T1000 (cell line): ENCODE data around the gene MTTP.

ENCODE experiments used
- DNase-seq: peaks from one replicate; lab custom pipeline; 2025; ENCODE audit warnings: mixed read lengths; lab: John Stamatoyannopoulos, UW

The MTTP gene

DNA sequence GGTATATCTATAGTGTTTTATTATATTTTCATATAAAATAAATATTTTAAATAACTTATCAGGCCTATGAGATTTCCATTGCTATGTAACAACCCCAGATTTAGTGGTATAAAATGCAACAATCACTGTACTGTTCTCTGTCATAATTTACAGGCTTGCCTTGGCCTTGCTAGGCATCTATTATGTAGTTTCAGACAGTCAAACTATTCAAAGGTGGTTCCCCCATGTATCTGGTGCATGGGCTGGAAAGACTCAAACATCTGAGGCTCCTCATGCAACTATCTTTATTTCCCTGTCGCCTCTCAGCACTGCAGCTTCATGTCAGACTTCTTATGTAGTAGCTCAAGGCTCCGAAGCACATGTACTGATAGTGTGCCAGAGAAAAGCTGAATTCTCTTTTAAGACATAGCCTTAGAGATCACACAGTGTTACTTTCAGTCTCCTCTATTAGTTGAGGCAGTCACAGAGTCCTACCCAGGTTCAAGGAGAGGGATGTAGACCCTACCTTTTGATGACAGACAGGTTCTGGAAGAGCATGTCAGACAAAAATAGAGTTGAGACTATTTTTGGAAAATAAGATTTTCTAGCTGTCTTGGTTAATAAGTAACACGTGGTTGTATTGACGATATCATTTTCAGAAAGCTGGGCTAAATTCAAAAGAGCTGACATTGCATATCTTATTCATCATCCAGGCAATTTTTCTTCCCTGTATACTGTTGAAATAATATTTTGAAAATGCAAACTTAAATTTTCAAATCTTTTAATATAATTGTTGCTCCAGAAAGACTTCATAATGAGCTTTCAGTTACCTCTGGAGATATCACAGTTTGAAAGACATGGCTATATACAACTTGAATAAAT is 19.4 kb downstream of the MTTP start:
- no peak for DNase-seq

DNA sequence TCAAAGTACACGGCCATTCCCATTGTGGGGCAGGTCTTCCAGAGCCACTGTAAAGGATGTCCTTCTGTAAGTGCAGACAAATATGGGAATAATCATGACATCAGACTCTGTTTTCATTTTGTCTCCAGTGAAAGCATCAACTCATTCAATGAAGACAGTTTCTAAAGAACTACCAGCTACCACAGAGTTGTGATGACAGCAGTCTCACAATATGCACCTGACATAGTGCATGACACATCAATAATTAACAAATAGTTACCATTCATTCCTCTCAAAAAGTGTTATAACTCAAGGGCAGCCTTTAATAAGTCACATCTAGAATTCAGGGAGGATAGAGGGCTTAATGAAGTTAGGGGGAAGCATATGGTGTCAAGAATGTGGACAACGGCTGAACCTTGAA is 20.2 kb downstream of the MTTP start:
- DNase-seq: no peak

DNA sequence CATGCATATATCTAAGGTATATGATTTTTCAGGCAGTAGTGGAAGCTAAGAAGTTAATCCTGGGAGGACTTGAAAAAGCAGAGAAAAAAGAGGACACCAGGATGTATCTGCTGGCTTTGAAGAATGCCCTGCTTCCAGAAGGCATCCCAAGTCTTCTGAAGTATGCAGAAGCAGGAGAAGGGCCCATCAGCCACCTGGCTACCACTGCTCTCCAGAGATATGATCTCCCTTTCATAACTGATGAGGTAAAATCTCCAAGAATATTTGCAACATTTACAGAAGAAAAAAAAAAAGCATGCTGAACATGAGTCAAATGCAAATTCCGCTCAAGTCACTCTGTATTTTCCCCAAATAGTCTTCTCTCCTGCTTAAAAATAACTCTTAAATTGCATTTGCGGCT is 32.1 kb downstream of the MTTP start:
- no peak for DNase-seq

DNA sequence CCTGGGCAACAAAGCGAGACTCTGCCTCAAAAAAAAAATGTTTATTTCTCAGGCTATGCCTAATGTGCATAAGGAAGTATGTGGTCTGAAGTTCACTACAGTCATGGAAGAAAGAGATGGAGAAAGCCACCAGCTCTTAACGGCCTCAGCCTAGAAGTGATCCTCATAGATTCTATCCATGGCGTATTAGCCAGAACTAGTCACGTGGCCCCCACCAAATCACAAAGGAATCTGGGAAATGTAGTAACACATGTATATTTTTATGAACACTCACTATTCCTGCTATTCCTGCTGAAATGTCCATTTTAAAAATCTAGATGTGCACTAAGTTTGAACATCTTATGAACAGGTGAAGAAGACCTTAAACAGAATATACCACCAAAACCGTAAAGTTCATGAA is 33.8 kb downstream of the MTTP start:
- DNase-seq: no peak

DNA sequence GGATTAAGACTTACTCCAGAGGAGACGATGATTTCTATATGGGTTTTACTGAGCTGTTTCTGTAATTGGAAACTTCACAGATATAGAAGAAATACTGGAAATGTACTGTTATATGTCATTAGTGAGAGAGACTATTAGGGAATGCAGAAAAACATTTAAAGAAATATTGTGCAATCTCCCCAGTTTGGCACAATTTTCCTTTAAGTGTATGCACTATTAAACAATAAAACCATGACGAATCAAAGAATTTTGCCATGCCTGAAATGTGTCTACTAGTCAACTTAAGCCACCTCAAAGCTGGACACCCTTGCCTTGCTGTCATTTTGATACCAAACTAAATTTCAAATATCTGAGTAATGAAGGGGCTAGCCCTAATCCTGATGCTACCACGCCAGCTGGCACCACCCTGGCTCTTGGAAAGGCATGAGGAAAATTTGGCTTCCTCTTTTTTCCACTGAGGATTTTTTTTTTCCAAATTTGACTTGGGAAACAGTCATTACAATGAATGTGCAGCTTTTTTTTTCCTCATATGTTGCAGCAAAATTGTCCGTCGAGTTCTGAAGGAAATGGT is 36.1 kb downstream of the MTTP start:
- DNase-seq: no peak

DNA sequence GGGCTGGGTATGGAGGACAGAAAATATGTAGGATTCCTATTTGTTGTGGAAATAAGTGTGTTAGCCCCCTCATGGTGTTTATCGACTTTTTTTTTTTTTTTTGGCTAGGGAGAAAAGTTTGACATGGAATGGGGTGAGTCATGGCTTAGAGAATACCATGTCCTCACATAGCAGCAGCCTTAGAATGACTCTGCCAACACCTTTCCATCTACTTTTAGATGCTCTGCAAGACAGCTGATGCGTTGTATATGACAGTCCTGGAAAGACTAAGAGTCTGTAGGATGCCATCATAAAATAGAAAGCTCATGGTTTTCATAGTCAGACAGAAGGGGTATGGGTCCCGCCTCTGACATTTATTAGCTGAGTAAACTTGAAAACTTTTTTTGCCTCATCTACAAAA is 37.7 kb downstream of the MTTP start:
- no peak for DNase-seq

DNA sequence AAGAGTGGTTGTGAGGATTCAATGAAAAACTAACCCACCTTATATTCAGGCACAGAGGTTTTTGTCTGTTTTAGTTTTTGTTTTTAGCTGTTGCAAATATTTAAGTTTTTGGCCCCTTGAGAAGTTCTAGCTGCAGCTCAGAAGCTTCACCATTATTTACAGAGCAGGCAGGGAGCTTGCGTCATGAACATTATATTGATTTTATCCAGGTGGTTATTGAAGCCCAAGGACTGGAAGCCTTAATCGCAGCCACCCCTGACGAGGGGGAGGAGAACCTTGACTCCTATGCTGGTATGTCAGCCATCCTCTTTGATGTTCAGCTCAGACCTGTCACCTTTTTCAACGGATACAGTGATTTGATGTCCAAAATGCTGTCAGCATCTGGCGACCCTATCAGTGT is 38.1 kb downstream of the MTTP start:
- DNase-seq: no peak

DNA sequence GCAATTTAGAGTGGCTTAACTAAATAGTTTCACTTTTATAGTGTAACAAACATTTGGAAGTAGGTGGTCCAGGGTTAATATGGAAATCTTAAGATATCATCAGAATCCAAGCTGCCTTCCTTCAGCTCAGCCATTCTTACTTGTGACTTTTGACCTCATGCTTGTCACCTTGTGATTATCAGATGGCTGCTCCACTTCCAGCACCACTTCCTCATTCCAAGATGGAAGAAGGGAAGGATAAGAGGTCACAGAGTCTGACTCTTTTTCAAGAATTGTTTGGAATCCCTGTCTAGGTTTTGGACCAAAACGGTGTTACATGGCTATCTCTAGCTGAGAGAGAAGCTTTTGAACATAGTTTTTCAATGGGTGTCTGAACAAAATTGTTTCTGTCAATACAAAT is 39.9 kb downstream of the MTTP start:
- no peak for DNase-seq

DNA sequence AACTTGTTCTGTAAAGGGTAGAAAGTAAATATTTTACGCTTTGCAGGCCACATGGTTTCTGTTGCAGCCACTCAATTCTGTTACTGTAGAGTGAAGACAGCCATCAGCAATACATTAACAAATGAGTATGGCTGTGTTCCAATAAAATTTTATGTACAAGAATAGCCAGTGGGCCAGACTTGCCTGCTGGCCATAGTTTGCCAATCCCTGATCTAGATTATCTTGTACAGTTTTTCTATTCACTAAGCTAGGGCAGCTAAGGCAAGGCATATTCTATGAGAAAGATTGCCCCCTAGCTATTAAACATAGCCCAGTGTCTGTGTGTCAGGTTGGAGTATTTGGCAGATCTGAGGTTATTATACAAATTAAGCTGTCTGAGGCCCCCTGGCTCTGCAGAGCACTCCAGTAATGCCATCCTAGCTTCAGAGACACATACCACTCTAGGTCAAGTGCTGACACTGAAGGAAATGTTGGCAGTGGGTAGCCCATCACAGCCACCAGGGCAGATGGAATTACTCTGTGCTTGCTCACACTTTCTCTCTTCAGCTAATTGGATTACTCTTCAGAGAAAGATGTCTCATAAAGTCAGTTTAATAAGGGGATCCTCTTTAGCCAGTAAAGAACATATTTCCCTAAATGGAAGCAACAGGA is 40.7 kb downstream of the MTTP start:
- DNase-seq: no peak

DNA sequence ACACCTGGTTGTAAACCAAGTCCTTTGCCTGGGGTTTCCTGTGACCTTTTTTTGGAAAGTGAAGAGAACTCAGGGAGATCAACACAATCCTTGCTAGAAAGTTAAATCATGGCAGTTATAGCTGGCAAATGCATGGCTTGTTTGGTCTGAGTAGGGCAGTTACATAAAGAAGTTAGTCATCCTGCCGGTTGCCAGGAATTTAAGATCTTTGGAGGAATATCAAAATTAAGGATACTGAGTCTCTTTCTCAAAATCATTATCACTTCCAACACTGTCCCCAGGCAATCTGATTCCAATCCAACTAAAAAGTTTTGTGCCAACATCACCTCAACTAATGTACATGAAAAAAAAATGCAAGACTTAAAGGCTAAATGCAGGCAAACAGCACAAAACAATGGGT is 42.8 kb downstream of the MTTP start:
- no peak for DNase-seq

DNA sequence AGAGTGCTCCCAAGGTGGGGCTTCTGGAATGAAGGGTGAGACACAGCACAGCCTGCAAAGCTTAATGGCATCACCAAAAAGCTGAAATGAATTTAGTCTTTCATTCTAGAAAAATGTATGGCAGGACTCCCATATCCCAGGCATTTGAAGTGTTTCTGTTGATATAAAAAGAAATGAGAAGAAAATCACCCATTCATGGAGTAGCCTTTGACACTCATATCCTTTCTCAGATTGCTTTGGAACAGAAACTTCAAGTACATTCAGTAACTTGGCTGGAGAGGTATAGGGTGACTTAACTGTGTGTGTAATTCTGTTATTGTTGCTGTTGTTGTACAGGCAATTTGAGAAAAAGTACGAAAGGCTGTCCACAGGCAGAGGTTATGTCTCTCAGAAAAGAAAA is 47.7 kb downstream of the MTTP start:
- DNase-seq: no peak

DNA sequence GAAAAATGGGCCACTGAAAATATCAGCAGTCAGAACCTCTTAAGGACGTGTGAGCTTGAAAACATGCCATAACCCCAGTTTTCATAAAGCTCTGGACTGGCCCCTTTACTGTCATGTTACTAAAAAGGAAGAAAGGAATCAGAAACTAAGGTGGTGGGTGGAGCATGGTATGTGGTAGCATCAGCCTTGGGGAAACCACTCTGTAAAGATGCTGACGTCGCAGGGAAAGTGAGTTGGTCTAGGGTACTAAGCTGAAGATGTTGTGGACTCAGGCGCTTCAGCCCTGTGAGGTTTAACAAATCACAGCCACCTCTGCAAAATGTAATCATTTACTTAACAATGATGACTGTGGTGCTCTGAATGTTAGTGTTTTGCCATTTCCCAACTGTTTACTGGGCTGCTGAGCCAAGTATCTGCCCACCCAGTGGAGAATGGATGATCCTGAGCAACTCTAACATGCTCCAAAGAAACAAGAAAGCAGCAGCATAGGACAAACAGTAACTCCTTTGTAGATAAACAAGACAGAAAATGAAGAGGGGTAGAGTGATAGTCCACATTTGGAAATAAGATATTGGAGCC is 49.6 kb downstream of the MTTP start:
- DNase-seq: no peak

DNA sequence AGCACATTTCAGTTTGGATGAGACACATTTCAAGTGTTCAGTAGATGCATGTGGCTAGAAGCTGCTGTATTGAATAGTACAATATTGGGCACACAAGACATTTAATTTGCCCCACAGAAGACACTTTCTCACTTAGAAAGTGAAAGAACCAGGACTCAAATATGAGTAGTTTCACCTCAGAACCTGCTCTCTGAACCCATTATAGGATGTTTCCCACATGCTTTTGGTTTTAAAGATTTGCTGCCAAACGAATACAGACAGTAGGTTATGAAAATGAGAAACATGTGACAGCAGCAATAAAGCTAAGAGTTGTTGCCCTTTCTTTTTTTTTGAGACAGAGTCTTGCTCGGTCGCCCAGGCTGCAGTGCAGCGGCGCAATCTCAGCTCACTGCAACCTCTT is 50.7 kb downstream of the MTTP start:
- DNase-seq: no peak

DNA sequence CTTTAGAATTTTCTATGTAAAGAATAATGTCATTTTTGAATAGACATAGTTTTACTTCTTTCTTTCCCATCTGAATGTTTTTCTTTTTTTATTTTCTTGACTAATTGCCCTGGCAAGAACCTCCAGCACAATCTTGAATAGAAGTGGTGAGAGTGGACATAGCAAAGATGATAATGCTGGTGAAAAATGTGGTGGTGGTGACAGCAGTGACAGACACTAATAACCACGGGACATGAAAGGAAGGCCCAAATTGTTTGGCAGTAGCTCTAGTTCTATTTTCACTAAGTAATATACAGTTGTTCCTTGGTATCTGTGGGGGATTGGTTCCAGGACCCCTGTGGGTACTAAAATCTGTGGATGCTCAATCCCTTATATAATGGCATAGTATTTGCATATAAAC is 53.4 kb downstream of the MTTP start:
- no peak for DNase-seq

DNA sequence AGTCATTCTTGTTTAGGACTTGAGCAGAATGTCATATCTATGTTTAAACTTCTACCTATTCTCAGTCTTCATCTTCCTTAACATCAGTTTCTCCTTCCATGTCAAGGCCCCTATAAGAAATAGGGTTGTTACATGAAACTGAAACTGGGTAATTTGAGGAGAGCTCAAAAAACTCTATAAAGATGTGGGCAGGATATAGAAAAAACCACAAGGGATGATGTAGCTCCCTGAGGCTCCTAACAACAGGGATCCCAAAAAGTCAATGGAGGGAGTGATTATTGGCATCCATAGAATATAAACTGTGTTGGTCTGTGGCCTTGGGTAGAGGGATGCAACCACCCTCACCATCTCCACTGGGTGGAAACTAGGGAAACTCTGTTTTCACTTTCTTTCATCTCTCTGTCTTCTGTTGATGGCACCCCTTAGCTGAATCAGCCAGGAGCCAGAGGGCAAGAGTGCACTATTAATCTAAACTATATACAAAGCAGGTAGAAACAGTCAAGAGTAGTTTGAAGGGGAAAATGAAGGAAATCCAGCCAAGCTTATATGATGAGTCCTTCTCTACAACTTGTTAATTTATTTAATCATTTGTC is 55.4 kb downstream of the MTTP start:
- DNase-seq: no peak

DNA sequence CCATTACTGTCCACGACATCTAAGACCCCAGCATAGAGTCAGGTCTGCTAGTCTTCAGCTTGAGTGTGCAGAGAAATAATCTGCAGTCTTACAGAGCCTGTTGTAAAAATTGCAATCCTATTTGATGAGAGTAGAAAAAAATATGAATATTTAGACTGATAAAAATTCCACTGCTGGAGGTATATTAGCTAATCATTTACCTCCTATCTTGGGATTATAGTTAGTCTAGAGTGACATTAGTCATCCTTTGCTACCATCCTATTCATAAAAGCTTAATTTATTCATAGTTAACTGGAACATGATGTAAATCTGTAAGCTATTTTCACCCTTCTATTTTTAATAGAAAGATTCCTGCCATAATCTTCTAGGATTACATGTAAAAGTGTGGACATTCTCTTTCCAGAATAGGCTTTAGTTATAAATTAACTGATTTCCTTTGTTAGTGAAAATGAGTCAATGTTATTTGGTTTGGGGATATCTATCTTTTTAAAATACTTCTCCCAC is 56.3 kb downstream of the MTTP start:
- DNase-seq: no peak

DNA sequence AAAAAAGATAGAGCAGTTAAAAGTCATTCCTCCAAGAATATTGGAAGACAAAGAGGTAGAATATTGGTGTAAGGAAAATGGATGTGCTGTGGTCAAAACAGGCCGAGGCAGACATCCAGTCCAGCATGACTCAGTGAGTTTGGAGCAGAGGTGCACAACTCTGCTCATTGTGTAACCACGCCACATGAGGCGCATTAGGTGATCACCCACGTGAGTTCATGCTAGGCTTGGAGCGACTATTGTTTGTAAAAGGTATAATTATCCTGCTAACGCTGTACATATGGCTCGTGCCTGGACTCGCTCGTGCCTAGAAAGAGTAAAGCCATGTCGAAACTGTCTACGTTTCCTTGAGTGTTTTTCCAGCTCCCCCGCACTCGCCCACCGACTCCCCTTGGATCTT is 59.1 kb downstream of the MTTP start:
- no peak for DNase-seq

DNA sequence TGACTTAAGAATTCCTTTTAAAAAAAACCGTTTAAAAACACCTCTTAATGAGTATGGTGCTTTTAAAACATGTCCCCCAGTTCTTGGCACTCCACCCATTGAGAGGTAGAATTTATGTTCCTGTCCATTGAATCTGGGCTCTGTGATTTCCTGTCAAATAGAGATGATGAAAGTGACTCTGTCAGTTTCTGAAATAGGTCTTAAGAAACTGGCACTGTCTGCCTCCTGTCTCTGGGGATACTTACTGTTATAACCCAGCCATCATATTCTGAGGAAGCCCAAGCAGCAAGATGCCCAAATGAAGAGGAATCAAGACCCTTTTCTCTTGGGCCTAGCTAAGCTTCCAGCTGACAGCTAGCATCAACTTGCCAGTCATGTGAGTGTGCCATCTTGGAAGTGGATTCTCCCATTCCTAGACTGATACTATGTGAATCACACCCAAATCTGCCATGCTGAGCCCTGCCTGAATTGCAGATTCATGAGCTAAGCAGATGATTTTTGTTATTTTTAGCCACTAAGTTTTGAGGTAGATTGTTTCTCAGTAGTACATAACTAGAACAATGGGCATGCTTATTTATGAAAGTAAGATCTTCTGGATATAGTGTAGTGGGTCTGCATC is 60.2 kb downstream of the MTTP start:
- no peak for DNase-seq

DNA sequence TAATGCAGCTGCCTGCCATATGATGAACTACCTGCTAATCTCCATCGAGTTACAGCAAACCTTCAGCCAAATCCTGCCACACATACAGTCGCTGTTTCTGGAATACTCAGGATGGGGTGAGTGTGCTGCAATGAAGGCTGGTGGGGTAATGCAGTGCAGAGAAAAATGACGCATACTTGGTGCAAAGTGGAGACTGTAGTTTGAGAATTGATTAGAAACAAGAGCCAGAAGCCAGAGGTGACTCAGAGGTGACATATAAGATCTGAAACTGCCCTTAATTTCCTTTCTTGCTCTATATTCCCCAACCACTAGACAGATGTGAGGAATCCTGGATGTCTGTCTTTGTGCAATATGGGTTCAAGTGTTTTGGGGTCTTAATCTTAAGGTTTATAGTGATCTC is 61.0 kb downstream of the MTTP start:
- DNase-seq: no peak

DNA sequence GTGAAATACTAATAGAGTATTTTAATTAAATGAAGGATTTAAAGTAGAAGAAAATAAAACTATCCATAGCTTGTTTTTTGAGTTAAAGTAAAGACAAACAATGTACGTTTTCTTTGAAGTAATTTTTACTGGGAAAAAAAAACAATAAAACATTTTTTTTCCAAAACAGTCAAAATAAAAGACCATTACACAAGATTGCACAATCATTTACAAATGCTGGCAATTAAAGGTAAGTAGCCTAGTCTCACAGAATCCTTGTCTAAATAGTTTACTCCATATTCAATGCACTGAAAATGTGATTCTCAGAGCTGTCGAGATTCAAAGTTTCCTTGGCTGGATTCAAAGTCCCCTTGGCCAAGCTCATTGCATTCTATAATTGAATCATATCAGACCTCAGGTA is 61.8 kb downstream of the MTTP start:
- DNase-seq: no peak

DNA sequence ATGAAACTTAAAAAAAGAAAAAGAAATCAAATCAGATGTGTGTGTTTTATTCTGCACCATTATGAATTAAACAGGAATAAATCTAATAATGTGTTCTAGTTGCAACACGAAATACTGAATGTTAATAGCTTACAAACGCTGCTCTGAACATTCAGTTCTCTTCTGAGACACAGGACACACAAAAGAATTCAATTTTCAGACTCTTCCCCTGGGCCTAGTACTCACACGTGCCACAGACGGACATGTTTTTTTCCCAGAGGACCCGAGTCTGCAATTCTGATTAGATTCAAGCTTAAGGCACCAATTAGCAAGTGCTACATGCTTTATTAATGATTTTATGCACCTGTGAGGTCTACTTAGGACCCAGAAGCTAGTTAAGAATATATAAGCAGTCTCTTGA is 62.5 kb downstream of the MTTP start:
- DNase-seq: no peak

DNA sequence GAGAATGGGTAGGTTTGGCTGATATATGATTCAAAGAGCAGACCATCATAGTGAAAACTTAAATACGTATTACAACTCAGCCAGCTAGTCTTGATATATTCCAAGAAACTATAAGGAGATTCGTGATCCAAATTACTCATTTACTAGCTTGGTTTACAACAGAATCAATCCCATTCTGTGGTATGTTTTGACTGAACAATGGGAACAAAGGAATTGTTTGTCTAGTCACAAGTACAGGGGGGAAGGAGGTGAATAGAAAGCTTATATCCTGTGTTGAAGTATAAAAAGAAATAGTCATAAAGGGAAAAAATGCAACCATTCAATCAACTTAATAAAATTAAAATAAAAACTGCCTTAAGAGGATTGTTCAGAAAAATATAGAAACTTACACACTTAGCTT is 66.1 kb downstream of the MTTP start:
- no peak for DNase-seq
